ENCODE measurements around the gene SIRPB2.

The SIRPB2 gene

DNA sequence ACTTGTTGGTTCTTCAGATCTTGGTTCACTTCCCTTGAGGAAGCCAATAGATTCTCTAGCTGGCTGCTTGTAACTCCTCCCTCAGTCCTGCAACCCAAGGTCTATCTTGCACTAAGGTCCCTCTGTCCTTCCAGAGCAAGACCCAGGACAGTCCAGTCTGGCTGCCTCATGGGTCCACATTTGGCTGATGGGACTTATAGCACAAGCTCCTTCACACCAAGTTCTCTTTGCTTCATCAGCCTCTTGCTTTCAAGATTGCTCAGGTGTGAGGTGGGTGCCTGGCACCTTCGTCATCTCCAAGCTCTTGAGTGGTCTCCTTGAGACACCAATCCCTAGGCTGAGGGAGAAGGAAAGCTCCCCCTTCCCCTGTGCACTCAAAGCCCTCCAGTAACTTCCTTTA, 52.9 kb downstream of the SIRPB2 start:
- DNase-seq = no peak

DNA sequence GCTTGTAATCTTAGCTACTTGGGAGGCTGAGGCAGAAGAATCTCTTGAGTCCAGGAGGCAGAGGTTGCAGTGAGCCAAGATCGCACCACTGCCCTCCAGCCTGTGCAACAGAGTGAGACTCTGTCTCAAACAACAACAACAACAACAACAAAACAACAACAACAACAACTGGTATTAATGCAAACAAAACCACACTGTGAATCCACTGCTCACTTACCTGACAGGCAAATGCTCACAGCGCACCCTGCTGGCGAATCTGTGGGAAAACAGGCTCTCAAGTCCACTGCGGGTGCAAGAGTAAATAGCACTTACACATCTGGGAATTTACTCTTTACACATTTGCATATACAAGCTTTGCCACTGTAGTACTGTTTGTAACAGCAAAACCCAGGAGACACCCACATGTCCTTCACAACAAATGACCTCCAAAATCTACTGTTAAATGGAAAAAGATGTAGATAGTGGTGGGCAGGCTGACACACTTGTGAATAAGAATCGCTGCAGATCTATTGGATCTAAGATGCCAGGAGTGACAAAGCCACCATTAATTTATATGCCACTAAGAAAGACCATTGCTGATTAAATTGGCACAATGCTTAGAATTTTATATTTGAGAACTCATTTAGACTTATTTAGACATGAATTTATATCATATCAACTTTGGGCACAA, 53.9 kb downstream of the SIRPB2 start:
- peak; percentile 62 for DNase-seq

DNA sequence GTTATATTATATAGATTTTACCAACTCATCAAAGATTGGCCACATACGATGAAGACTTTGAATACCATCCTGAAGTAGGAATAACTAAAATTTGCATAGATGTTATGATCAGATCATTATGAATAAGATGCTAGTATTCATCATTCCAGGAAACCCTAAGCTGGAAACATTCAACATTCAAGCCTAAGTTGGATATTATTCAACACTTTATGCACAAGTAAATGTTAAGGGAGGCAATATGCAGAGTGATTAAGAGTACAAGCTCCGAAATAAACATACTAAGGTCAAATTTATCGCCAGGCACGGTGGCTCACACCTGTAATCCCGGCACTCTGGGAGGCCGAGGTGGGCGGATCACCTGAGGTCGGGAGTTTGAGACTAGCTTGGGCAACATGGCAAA, 55.0 kb downstream of the SIRPB2 start:
- no peak for DNase-seq

DNA sequence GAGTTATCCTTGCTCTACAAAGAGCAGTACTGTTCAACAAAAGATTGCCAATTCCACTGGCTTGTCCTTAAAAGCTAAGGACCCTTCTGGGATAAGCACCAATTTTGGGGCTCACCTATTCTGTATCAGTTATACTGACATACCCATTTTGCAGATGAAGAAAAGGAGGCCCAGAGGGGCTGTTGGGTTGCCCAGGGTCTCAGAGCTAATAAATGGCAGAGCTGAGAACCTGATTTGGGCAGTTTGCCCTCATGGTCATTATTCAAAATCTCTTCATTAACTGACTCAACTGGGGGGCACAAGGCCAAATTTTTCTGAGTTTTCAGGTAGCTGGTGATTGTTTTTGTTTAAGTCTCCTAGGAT, 55.9 kb downstream of the SIRPB2 start:
- DNase-seq = no peak

DNA sequence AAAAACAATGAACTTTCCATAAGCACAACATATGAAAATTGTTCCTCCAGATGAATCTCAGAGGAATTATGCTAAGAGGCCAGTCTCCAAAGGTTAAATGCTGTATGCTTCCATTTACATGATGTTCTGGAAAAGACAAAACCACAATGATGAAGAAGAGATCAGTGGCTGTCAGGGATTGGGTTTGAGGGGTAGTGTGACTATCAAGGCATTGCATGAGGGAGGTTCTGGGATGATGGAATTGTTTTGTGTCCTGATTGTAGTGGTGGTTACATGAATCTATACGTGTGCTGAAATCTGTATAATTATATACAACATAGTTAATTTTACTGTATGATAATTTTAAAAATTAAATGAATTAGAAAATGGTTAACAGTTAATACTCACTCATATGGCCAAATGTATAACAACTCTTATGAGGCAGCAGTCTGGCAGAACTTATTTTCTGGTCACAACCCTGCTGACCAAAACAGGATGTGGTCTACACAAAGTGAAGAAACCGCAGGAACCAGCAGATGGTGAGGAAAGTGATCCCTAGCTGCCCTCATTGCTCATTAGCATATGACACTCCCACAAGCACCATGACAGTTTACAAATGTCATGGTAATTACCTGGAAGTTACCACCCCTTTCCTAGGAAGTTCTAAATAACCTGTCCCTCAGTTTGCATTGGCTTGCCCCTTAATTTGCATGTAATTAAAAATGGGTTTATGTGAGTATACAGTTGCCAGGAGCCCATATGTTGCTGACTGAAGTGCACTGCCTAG, 56.5 kb downstream of the SIRPB2 start:
- no peak for DNase-seq

DNA sequence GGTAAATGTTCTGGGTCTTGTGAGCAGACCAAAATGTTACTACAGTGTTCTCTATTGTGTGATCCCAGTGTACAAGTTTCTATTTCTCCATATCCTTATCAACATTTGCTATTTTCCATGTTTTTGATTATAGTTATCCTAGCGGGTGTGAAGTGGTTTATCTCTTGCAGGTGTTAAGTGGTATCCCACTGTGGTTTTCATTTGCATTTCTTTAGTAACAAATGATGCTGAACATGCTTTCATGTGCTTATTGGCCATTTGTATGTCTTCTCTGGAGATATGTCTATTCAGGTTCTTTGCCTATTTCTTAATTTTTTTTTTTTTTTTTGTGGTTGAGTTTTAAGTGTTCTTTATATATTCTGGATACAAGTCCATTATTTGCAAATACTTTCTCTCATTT, 60.1 kb downstream of the SIRPB2 start:
- DNase-seq = no peak

DNA sequence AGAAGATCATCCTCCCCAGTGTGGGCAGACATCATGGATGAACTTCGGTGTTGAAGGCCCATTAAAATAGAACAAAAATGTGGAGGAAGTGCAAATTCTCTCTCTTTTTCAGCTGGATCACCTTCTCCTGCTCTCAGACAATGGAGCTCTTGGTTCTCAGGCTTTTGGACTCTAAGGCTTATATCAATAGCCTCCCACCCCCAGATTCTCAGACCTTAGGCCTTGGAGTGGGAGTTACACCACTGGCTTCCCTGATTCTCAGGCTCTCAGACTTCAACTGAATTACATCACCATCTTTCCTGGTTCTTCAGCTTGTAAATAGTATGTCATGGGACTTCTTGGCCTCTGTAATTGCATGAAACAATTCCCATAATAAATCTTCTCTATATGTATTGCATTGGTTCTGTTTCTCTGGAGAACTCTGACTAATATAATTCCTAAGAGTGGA, 61.2 kb downstream of the SIRPB2 start:
- no peak for DNase-seq

DNA sequence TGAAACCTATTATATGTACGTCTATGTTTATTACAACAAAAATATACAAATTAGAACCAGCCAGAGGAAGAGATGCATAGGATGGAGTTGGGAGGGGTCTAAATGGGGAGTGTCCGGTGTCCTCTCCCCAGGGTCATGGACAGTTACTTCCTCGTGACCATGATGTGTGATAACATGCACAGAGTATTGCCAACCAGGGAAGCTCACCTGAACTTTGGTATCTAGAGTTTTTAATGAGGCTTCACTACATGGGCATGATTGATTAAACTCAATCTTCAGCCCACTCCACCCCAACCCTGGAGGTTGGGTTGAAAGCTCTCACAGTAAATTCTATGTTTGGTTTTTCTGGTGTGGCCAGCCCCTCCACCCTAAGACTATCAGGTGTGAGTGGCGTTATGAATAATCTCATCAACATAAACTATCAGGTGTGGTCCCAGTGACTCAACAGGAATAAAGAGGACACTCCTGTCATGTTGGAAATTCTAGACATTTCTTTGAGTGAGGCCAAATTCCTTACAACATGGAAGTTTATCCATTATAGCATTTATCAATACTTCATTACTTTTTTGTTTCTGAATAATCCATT, 62.0 kb downstream of the SIRPB2 start:
- no peak for DNase-seq

DNA sequence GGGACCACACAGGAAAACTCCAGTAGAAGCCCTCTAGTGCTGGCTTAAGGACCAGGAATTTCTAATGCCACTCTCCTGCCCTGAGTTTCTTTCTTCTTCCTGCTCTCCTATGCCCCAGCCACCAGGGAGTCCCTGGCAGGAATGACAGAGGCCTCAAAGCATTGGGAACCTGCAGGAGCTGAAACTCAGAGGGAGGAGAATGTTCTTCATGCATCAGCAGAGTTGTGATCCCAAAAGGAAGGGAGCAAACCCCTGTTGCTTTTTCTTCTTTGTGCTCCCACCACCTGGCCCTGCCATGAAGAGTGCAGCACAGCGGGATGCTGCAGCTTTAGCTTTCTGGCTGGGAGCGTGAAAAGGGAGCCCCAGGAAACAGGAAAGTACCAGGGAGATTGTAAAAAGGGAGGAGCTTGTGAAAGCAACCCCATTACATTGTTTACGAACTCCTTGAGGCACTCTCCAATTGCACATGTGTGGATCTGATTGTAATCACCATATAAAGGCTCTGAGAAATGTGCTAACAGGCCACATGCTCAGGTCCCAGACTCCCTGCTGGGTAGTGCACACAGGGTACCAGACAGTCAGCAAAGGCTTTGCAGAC, 63.7 kb downstream of the SIRPB2 start:
- no peak for DNase-seq

DNA sequence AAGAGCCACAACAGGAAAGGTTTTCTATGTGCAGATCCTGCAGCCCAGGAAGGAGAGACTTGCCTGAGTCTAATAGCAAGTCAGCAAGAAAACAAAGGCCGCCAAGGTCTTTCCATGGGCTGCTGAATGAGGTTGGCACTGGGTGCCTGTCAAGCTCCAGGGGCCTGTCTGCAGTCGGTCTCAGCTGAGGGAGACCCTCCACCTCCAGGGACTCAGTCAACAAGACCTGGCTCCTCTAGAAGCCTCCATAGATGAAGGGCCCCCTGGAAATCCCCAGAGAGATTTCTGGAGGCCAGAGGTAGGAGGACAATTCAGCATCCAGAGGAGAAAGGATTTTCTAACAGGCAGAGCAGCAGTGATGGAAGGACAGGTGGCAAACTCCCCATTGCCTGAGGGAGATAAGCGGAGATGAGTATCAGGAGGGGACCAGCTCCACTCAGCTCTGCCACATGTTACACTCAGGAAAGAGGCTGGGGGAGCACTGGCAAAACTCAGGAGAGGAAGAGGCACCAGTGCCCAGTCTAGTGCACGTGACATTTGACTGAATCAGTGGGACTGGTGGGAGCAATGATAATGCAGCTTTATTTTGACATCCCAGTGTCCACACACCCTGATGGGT, 64.9 kb downstream of the SIRPB2 start:
- DNase-seq = no peak
